ENCODE results near the gene LRRK1.

GRCh38 chr15:100923076-100923475 is 3.9 kb downstream of the LRRK1 start:
- TF ChIP-seq, protein P1, sequence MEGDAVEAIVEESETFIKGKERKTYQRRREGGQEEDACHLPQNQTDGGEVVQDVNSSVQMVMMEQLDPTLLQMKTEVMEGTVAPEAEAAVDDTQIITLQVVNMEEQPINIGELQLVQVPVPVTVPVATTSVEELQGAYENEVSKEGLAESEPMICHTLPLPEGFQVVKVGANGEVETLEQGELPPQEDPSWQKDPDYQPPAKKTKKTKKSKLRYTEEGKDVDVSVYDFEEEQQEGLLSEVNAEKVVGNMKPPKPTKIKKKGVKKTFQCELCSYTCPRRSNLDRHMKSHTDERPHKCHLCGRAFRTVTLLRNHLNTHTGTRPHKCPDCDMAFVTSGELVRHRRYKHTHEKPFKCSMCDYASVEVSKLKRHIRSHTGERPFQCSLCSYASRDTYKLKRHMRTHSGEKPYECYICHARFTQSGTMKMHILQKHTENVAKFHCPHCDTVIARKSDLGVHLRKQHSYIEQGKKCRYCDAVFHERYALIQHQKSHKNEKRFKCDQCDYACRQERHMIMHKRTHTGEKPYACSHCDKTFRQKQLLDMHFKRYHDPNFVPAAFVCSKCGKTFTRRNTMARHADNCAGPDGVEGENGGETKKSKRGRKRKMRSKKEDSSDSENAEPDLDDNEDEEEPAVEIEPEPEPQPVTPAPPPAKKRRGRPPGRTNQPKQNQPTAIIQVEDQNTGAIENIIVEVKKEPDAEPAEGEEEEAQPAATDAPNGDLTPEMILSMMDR (IDR thresholded peaks at IDR 0.05), result no peak
- no peak for TF ChIP-seq POLR2AphosphoS5 (IDR thresholded peaks at IDR 0.05)

All from prostate gland (tissue), 2 donors.